HUES48 (cell line): ENCODE data around the gene DLG2.

Experiments used
- H3K27ac ChIP-seq: one replicate; pipeline ENCODE4 v1.7.0; 2013; ENCODE audit warnings: low read depth, low read length, inconsistent platforms
- H3K27me3 ChIP-seq: 2 replicates; pipeline ENCODE4 v1.6.1; 2013; ENCODE audit warnings: mild to moderate bottlenecking, low read length; ENCODE audit not compliant: control insufficient read depth, insufficient read depth
- H3K36me3 ChIP-seq: 2 replicates; pipeline ENCODE4 v1.6.1; 2013; ENCODE audit warnings: low read length; ENCODE audit not compliant: control insufficient read depth, insufficient read depth
- H3K4me1 ChIP-seq: 2 replicates; pipeline ENCODE4 v1.6.1; 2013; ENCODE audit warnings: mild to moderate bottlenecking, low read length; ENCODE audit not compliant: control insufficient read depth, insufficient read depth
- H3K4me3 ChIP-seq: 2 replicates; pipeline ENCODE4 v1.5.1; 2013; ENCODE audit warnings: mild to moderate bottlenecking, low read depth, low read length
- H3K9ac ChIP-seq: 2 replicates; pipeline ENCODE4 v1.6.1; 2013; ENCODE audit warnings: mild to moderate bottlenecking, low read depth, low read length, moderate library complexity
- H3K9me3 ChIP-seq: 2 replicates; pipeline ENCODE4 v1.6.1; 2013; ENCODE audit warnings: low read length; ENCODE audit not compliant: control insufficient read depth, insufficient read depth

The DLG2 gene

GRCh38 chr11:84819537-84819936, 807.6 kb downstream of the DLG2 start:
- Histone ChIP-seq H3K9ac (no peak overlapping the region), H3K4me3 (no peak overlapping the region), H3K27me3 (no peaks in the 10 kb centered on the region), H3K4me1 (peaks cover 7% of the 10 kb centered on the region), H3K36me3 (no peaks in the 10 kb centered on the region), H3K27ac (no peak overlapping the region), H3K9me3 (no peaks in the 10 kb centered on the region)

- Histone ChIP-seq H3K4me1 (peaks cover 7% of the 10 kb centered on the region), H3K9me3 (no peaks in the 10 kb centered on the region), H3K27ac (no peak overlapping the region), H3K4me3 (no peak overlapping the region), H3K9ac (no peak overlapping the region), H3K36me3 (no peaks in the 10 kb centered on the region), H3K27me3 (no peaks in the 10 kb centered on the region)
These were observed 808.0 kb downstream of the DLG2 start for GRCh38 chr11:84819128-84819527.

- Histone ChIP-seq H3K36me3 (no peaks in the 10 kb centered on the region), H3K27me3 (no peaks in the 10 kb centered on the region), H3K27ac (no peak overlapping the region), H3K9me3 (no peaks in the 10 kb centered on the region), H3K4me1 (peaks cover 7% of the 10 kb centered on the region), H3K4me3 (no peak overlapping the region), H3K9ac (no peak overlapping the region)
These were observed 809.1 kb downstream of the DLG2 start for GRCh38 chr11:84817998-84818397.

GRCh38 chr11:84812471-84812969, 814.6 kb downstream of the DLG2 start:
- no peaks in the 10 kb centered on the region for H3K27me3 ChIP-seq
- H3K27ac ChIP-seq: no peak overlapping the region
- H3K9me3 ChIP-seq: no peaks in the 10 kb centered on the region
- H3K9ac ChIP-seq: no peak overlapping the region
- H3K4me3 ChIP-seq: no peak overlapping the region
- H3K36me3 ChIP-seq: no peaks in the 10 kb centered on the region
- peaks cover 7% of the 10 kb centered on the region for H3K4me1 ChIP-seq

- no peak overlapping the region for H3K27ac ChIP-seq
- H3K9ac ChIP-seq: no peak overlapping the region
- no peaks in the 10 kb centered on the region for H3K9me3 ChIP-seq
- no peaks in the 10 kb centered on the region for H3K27me3 ChIP-seq
- H3K4me3 ChIP-seq: no peak overlapping the region
- no peaks in the 10 kb centered on the region for H3K36me3 ChIP-seq
- H3K4me1 ChIP-seq: peaks cover 6% of the 10 kb centered on the region
These were observed 820.8 kb downstream of the DLG2 start for GRCh38 chr11:84806354-84806753.

- no peak overlapping the region for H3K27ac ChIP-seq
- no peaks in the 10 kb centered on the region for H3K9me3 ChIP-seq
- no peak overlapping the region for H3K9ac ChIP-seq
- no peaks in the 10 kb centered on the region for H3K4me1 ChIP-seq
- H3K27me3 ChIP-seq: no peaks in the 10 kb centered on the region
- no peaks in the 10 kb centered on the region for H3K36me3 ChIP-seq
- H3K4me3 ChIP-seq: no peak overlapping the region
These were observed 823.1 kb downstream of the DLG2 start for GRCh38 chr11:84804041-84804440.

GRCh38 chr11:84800755-84801346, 826.3 kb downstream of the DLG2 start:
- Histone ChIP-seq H3K9me3 (no peaks in the 10 kb centered on the region), H3K4me3 (no peak overlapping the region), H3K27ac (no peak overlapping the region), H3K36me3 (no peaks in the 10 kb centered on the region), H3K9ac (no peak overlapping the region), H3K4me1 (no peaks in the 10 kb centered on the region), H3K27me3 (no peaks in the 10 kb centered on the region)

GRCh38 chr11:84799112-84799511, 828.0 kb downstream of the DLG2 start:
- H3K27me3 ChIP-seq: no peaks in the 10 kb centered on the region
- no peak overlapping the region for H3K9ac ChIP-seq
- no peak overlapping the region for H3K27ac ChIP-seq
- no peaks in the 10 kb centered on the region for H3K4me1 ChIP-seq
- H3K9me3 ChIP-seq: no peaks in the 10 kb centered on the region
- H3K36me3 ChIP-seq: no peaks in the 10 kb centered on the region
- H3K4me3 ChIP-seq: no peak overlapping the region

- Histone ChIP-seq H3K36me3 (no peaks in the 10 kb centered on the region), H3K27me3 (no peaks in the 10 kb centered on the region), H3K4me1 (no peaks in the 10 kb centered on the region), H3K9me3 (no peaks in the 10 kb centered on the region), H3K9ac (no peak overlapping the region), H3K4me3 (no peak overlapping the region), H3K27ac (no peak overlapping the region)
These were observed 831.4 kb downstream of the DLG2 start for GRCh38 chr11:84795698-84796097.

- H3K27me3 ChIP-seq: no peaks in the 10 kb centered on the region
- no peaks in the 10 kb centered on the region for H3K36me3 ChIP-seq
- H3K4me3 ChIP-seq: no peak overlapping the region
- no peak overlapping the region for H3K27ac ChIP-seq
- H3K4me1 ChIP-seq: no peaks in the 10 kb centered on the region
- H3K9me3 ChIP-seq: no peaks in the 10 kb centered on the region
- no peak overlapping the region for H3K9ac ChIP-seq
These were observed 832.3 kb downstream of the DLG2 start for GRCh38 chr11:84794663-84795443.

- H3K9ac ChIP-seq: no peak overlapping the region
- H3K4me1 ChIP-seq: no peaks in the 10 kb centered on the region
- H3K36me3 ChIP-seq: no peaks in the 10 kb centered on the region
- no peak overlapping the region for H3K27ac ChIP-seq
- H3K4me3 ChIP-seq: no peak overlapping the region
- H3K9me3 ChIP-seq: no peaks in the 10 kb centered on the region
- no peaks in the 10 kb centered on the region for H3K27me3 ChIP-seq
These were observed 833.8 kb downstream of the DLG2 start for GRCh38 chr11:84793318-84793717.
